GM12872 (cell line): Measurements from ENCODE around the gene IL2.

ENCODE experiments used
- CTCF ChIP-seq: IDR thresholded peaks from 3 replicates; pipeline ENCODE4 v1.5.1; 2011; ENCODE audit warnings: low read depth, mild to moderate bottlenecking, low read length, moderate library complexity; ENCODE audit not compliant: insufficient read depth

The IL2 gene

GRCh38 chr4:122456231-122457116 lies at the start of gene IL2:
Gene IL2 (minus strand): TSS chr4:122456725. CDS start chr4:122456440, 285 bp downstream.
- no peak for TF ChIP-seq CTCF

GRCh38 chr4:122503214-122503613 lies 46.7 kb upstream of the IL2 start:
- no peak for TF ChIP-seq CTCF

- no peak for TF ChIP-seq CTCF
These were observed 44.5 kb upstream of the IL2 start for GRCh38 chr4:122500852-122501501.

GRCh38 chr4:122489061-122489460 lies 32.5 kb upstream of the IL2 start:
- no peak for TF ChIP-seq CTCF

GRCh38 chr4:122483481-122483880 lies 27.0 kb upstream of the IL2 start:
- TF ChIP-seq CTCF: no peak

- no peak for TF ChIP-seq CTCF
These were observed 25.4 kb upstream of the IL2 start for GRCh38 chr4:122481766-122482405.
